SKM-1 (cell line): ENCODE measurements around the gene DUSP8.
"Not testable (repeated sequence)": the region's sequence is repeated elsewhere in the genome, so short reads cannot be mapped to it uniquely, and the experiment has no call there.

Source experiments
- DNase-seq: peaks from one replicate; lab custom pipeline; 2025; ENCODE audit not compliant: unreplicated experiment; lab: John Stamatoyannopoulos, UW

The DUSP8 gene

GRCh38 chr11:1589191-1589963 is 17.3 kb upstream of the DUSP8 start:
- DNase-seq = not testable (repeated sequence)

GRCh38 chr11:1586699-1587098 is 14.6 kb upstream of the DUSP8 start:
- DNase-seq = no peak

GRCh38 chr11:1584661-1585370 is 12.7 kb upstream of the DUSP8 start, which contains the start of gene KRTAP5-1:
Gene KRTAP5-1 (minus strand): TSS chr11:1585283. CDS start chr11:1585249, 34 bp downstream.
- not testable (repeated sequence) for DNase-seq

- not testable (repeated sequence) for DNase-seq
Observed at GRCh38 chr11:1582909-1583308, 10.8 kb upstream of the DUSP8 start.

GRCh38 chr11:1581976-1582375 is 9.9 kb upstream of the DUSP8 start:
- no peak for DNase-seq

GRCh38 chr11:1576825-1577224 is 4.8 kb upstream of the DUSP8 start:
- DNase-seq = no peak

GRCh38 chr11:1575756-1576155 is 3.7 kb upstream of the DUSP8 start:
- DNase-seq = not testable (repeated sequence)

GRCh38 chr11:1574933-1575242 is 2.8 kb upstream of the DUSP8 start:
- DNase-seq = no peak

GRCh38 chr11:1574238-1574932 is 2.3 kb upstream of the DUSP8 start:
- no peak for DNase-seq

GRCh38 chr11:1573903-1574237 is 1.8 kb upstream of the DUSP8 start:
- no peak for DNase-seq

GRCh38 chr11:1573077-1573902 is 1.2 kb upstream of the DUSP8 start:
- no peak for DNase-seq

- no peak for DNase-seq
Observed at GRCh38 chr11:1571760-1572196, 293 bp downstream of the DUSP8 start.

- DNase-seq = no peak
Observed at GRCh38 chr11:1570896-1571759, 943 bp downstream of the DUSP8 start.

GRCh38 chr11:1570531-1570895 is 1.6 kb downstream of the DUSP8 start:
- no peak for DNase-seq

GRCh38 chr11:1570001-1570453 is 2.0 kb downstream of the DUSP8 start:
- no peak for DNase-seq

- DNase-seq = no peak
Observed at GRCh38 chr11:1569251-1569780, 2.8 kb downstream of the DUSP8 start.

- DNase-seq = no peak
Observed at GRCh38 chr11:1568441-1568911, 3.6 kb downstream of the DUSP8 start.

GRCh38 chr11:1567721-1568100 is 4.4 kb downstream of the DUSP8 start:
- DNase-seq = no peak

- DNase-seq = no peak
Observed at GRCh38 chr11:1567052-1567720, 4.9 kb downstream of the DUSP8 start.
